HepG2 (cell line): ENCODE data around the gene MAGI1. TPM values are rescaled to one million over a fixed set of nuclear protein-coding genes. Genes with fewer than 3 reads are reported as not detected.

Experiments
- ATAC-seq: fragments of 200-7000 bp; cut with Tn5 transposase; 3 replicates; pipeline ENCODE4 v1.9.1; 2020; ENCODE audit warnings: mild to moderate bottlenecking, moderate library complexity
- BruUV-seq: library from RNA; stranded (reverse); fragments of 400-500 nt; replicated peaks from 2 replicates; lab custom pipeline; 2021; lab: Mats Ljungman, UMichigan
- CTCF ChIA-PET: fragments of 300-600 bp; formaldehyde crosslinking; extraction: SDS; loops from one replicate; lab custom pipeline; 2021; ENCODE audit warnings: low total read pairs, inconsistent platforms, low intra/inter-chr PET ratio; lab: Yijun Ruan, JAX
- POLR2A ChIA-PET: fragments of 350-600 bp; sonication (Branson Sonifier 250); formaldehyde crosslinking; loops from one replicate; lab custom pipeline; 2020; ENCODE audit warnings: antibody characterized with exemption, inconsistent platforms; lab: Yijun Ruan, JAX
- DNase-seq: peaks from one replicate; pipeline ENCODE4 v3.0.0-alpha.2; 2015; ENCODE audit warnings: low spot score
- FAIRE-seq: peaks from 3 replicates; lab custom pipeline; 2011; peaks lifted over from hg19 to GRCh38; lab: Jason Lieb, UNC
- H2AFZ ChIP-seq: one replicate; pipeline ENCODE4 v1.6.1; 2011; ENCODE audit warnings: low read length, inconsistent platforms
- H3K27ac ChIP-seq: fragments of 300-600 bp; 3 replicates; pipeline ENCODE4 v1.8.0; 2011; ENCODE audit warnings: mixed run types, mild to moderate bottlenecking, mixed read lengths, low read length, inconsistent platforms; ENCODE audit not compliant: insufficient read depth; ENCODE audit errors: extremely low read length
- H3K27me3 ChIP-seq, 2 experiments: fragments of 200-600 bp in 1 of 2; 2 replicates in 1 of 2; 3 replicates in 1 of 2; pipeline versions ENCODE4 v1.6.0 to v1.8.0; 2011; ENCODE audit warnings: low read length in 2 of 2, mild to moderate bottlenecking in 2 of 2, moderate library complexity in 2 of 2, inconsistent platforms in 1 of 2; ENCODE audit not compliant: insufficient read depth in 2 of 2, control insufficient read depth in 1 of 2
- H3K36me3 ChIP-seq, 2 experiments: fragments of 200-600 bp in 1 of 2; replicated peaks in 1 of 2; 2 replicates in 1 of 2; 3 replicates in 1 of 2; pipeline versions ENCODE4 v1.5.1 to v1.8.0; 2011; ENCODE audit warnings: low read length in 2 of 2, inconsistent platforms in 1 of 2; ENCODE audit not compliant: insufficient read depth in 2 of 2, control insufficient read depth in 1 of 2
- H3K4me1 ChIP-seq: 2 replicates; pipeline ENCODE4 v1.5.1; 2012; ENCODE audit warnings: low read length, inconsistent platforms; ENCODE audit not compliant: insufficient read depth
- H3K4me2 ChIP-seq: 2 replicates; pipeline ENCODE4 v1.6.0; 2011; ENCODE audit warnings: low read depth, low read length, inconsistent platforms
- H3K4me3 ChIP-seq, 3 experiments: fragments of 200-600 bp in 1 of 3; sonication (generic), shearing (Covaris generic) in 1 of 3; replicated peaks in 1 of 3; 2 replicates each; pipeline ENCODE4 v1.5.1; 2011 to 2016; ENCODE audit warnings: low read length in 3 of 3, inconsistent platforms in 2 of 3, low read depth in 2 of 3, mild to moderate bottlenecking in 2 of 3, control low read depth in 1 of 3, mixed read lengths in 1 of 3; ENCODE audit not compliant: insufficient read depth in 1 of 3
- H3K79me2 ChIP-seq: one replicate; pipeline ENCODE4 v1.6.1; 2011; ENCODE audit warnings: low read length, inconsistent platforms; ENCODE audit not compliant: insufficient read depth
- H3K9ac ChIP-seq: 2 replicates; pipeline ENCODE4 v1.6.0; 2011; ENCODE audit warnings: mild to moderate bottlenecking, low read depth, low read length, inconsistent platforms; ENCODE audit not compliant: insufficient read depth
- H3K9me3 ChIP-seq: 2 replicates; pipeline ENCODE4 v1.5.1; 2012; ENCODE audit warnings: mild to moderate bottlenecking, low read length
- H4K20me1 ChIP-seq: 2 replicates; pipeline ENCODE4 v1.6.0; 2011; ENCODE audit warnings: inconsistent platforms, mild to moderate bottlenecking, low read length, moderate library complexity; ENCODE audit not compliant: insufficient read depth
- ATF7 ChIP-seq, 2 experiments: fragments of 450-650 bp in 1 of 2; sonication (generic) in 1 of 2; formaldehyde crosslinking in 1 of 2; IDR thresholded peaks; 2 replicates each; pipeline versions ENCODE4 v1.4.0 to v1.6.1; 2016 to 2020; ENCODE audit warnings: antibody characterized with exemption in 1 of 2, mild to moderate bottlenecking in 1 of 2, missing genetic modification reagents in 1 of 2
- BCL6 ChIP-seq: IDR thresholded peaks from 2 replicates; pipeline ENCODE4 v1.6.1; 2016; ENCODE audit warnings: missing genetic modification reagents, missing compliant biosample characterization
- IKZF4 ChIP-seq: sonication (generic); formaldehyde crosslinking; IDR thresholded peaks from 2 replicates; pipeline ENCODE4 v1.5.1; 2020; ENCODE audit warnings: borderline replicate concordance, mild to moderate bottlenecking, low read depth, missing genetic modification reagents; ENCODE audit errors: not compliant biosample characterization
- KAT2B ChIP-seq: fragments of 150-350 bp; IDR thresholded peaks from 2 replicates; pipeline ENCODE4 v1.6.1; 2014; ENCODE audit warnings: low read depth, low read length, borderline replicate concordance
- TCF7 ChIP-seq: sonication (generic); IDR thresholded peaks from 2 replicates; pipeline ENCODE4 v1.6.1; 2016; ENCODE audit warnings: antibody characterized with exemption, low read depth
- ZBTB25 ChIP-seq: IDR thresholded peaks from 2 replicates; pipeline ENCODE4 v1.6.1; 2018; ENCODE audit warnings: missing genetic modification reagents
- ZFP82 ChIP-seq: sonication (generic); formaldehyde crosslinking; IDR thresholded peaks from 2 replicates; pipeline ENCODE4 v1.5.1; 2020; ENCODE audit warnings: mild to moderate bottlenecking, missing genetic modification reagents, borderline replicate concordance
- ZMAT3 ChIP-seq: sonication (generic); formaldehyde crosslinking; conservative IDR thresholded peaks from 2 replicates; pipeline ENCODE4 v1.7.0; 2021; ENCODE audit warnings: missing genetic modification reagents
- ZSCAN31 ChIP-seq: sonication (generic); formaldehyde crosslinking; IDR thresholded peaks from 2 replicates; pipeline ENCODE4 v1.5.0; 2020; ENCODE audit warnings: low read depth, mild to moderate bottlenecking, missing genetic modification reagents
- WGBS: methylation state at CpG from one replicate; pipeline ENCODE4 v1.1.6; 2017; ENCODE audit warnings: low lambda C conversion rate; 5-methylcytosine and 5-hydroxymethylcytosine counted together
- in situ Hi-C: cut with HindIII; loops from 2 replicates; pipeline ENCODE4 v1.10.0; 2017; ENCODE audit warnings: low pct_unique_long_range_greater_than_20kb; ENCODE audit not compliant: extremely low pct_ligation_motif_present
- intact Hi-C: fragments of 100-400 bp; cut with micrococcal nuclease; formaldehyde crosslinking; loops from one replicate; pipeline ENCODE4 v1.10.0; 2022; ENCODE audit not compliant: unreplicated experiment
- polyA plus RNA-seq, 8 experiments: library from polyadenylated mRNA; depleted of rRNA in 3 of 8; stranded (reverse) in 7 of 8; unstranded in 1 of 8; fragments of >200 nt; fragmentation: Illumina TruSeq in 4 of 8; extraction: Trizol in 4 of 8; gene quantifications; 2 replicates each; pipeline versions ENCODE4 v1.2.1 to v1.2.3, GENCODE V29; 2011 to 2016; ENCODE audit warnings: low read depth in 4 of 8, missing spikeins in 1 of 8, mixed read lengths in 1 of 8; ENCODE audit not compliant: insufficient read depth in 1 of 8
- total RNA-seq, 5 experiments: library from RNA; depleted of rRNA; stranded (reverse); fragments of >200 nt; fragmentation: Illumina TruSeq; extraction: Trizol; gene quantifications; 2 replicates each; pipeline ENCODE4 v1.2.3, GENCODE V29; 2016; ENCODE audit warnings: low read depth in 1 of 5
- TF ChIP-seq, protein P1 (sequence below): sonication (generic); formaldehyde crosslinking; IDR thresholded peaks from 2 replicates; pipeline ENCODE4 v1.8.0; 2022; ENCODE audit warnings: missing genetic modification reagents, mild to moderate bottlenecking, moderate library complexity, borderline replicate concordance

The MAGI1 gene
- total and polyA plus RNA-seq, 2 of the 13 experiments (the other 11 are each of a cell fraction or from before 2014, with no cell fraction given), result 22.2 to 26.0 TPM

DNA sequence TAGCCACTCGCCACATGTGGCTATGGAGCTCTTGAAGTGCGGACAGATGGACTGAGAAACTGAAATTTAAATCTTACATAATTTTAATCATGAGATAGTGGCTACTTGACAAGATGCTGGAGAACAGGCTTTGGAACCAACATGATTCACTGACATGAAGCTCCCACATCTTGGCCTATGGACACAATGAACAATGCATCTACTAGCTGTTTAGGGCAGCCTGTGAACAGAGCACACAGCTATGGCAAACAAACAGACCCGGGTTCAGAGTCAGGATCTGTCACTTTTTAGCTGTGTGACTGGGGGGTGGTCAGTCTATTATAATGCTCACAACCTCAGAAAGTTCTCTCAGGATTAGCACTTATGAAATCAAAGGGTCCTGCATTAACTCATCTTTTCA, 616.6 kb downstream of the MAGI1 start:
- CTCF ChIA-PET, result no interaction called here
- FAIRE-seq, result no peak

More for the DNA sequence above, 616.6 kb downstream of the MAGI1 start:
- H3K4me2 ChIP-seq, result no peak overlapping the region
- no peak overlapping the region for H3K9ac ChIP-seq
- TF ChIP-seq BCL6 (CRISPR knock-in tag) (no peak), ZMAT3 (CRISPR knock-in tag) (no peak), TCF7 (no peak), ZFP82 (CRISPR knock-in tag) (no peak), ZBTB25 (CRISPR knock-in tag) (no peak), ATF7 (IDR thresholded peaks at IDR 0.05) (no peak), ATF7 (CRISPR knock-in tag; IDR thresholded peaks at IDR 0.05) (no peak), KAT2B (no peak), ZSCAN31 (CRISPR knock-in tag) (no peak), IKZF4 (CRISPR knock-in tag) (no peak)
- TF ChIP-seq, protein P1, sequence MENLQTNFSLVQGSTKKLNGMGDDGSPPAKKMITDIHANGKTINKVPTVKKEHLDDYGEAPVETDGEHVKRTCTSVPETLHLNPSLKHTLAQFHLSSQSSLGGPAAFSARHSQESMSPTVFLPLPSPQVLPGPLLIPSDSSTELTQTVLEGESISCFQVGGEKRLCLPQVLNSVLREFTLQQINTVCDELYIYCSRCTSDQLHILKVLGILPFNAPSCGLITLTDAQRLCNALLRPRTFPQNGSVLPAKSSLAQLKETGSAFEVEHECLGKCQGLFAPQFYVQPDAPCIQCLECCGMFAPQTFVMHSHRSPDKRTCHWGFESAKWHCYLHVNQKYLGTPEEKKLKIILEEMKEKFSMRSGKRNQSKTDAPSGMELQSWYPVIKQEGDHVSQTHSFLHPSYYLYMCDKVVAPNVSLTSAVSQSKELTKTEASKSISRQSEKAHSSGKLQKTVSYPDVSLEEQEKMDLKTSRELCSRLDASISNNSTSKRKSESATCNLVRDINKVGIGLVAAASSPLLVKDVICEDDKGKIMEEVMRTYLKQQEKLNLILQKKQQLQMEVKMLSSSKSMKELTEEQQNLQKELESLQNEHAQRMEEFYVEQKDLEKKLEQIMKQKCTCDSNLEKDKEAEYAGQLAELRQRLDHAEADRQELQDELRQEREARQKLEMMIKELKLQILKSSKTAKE (CRISPR knock-in tag), result no peak
- TF ChIP-seq, all 625 proteins: peak for 0
- Histone ChIP-seq H3K27ac (no peak overlapping the region), H3K36me3 (peaks cover 2 to 3% of the 10 kb centered on the region in 2 experiments; a peak in 3 of 5 replicates), H4K20me1 (no peaks in the 10 kb centered on the region), H3K4me3 (no peak overlapping the region), H3K79me2 (no peaks in the 10 kb centered on the region), H3K4me1 (no peaks in the 10 kb centered on the region), H3K27me3 (no peaks in the 10 kb centered on the region), H2AFZ (no peak overlapping the region), H3K9me3 (no peaks in the 10 kb centered on the region)
- BruUV-seq, result no TSS peak
- no peak for DNase-seq
- POLR2A ChIA-PET, result no interaction called here
- in situ Hi-C loops (loop anchor here (25.0 kb wide), 1 partner anchor 885 kb away; no protein-coding TSS in a partner anchor), intact Hi-C loops (no loop called here)
- 52% methylated on average over 3 of the region's 3 CpGs for WGBS
- peak; percentile 28; the same call in 1 of the 3 replicates for ATAC-seq
